K562 (cell line): ENCODE measurements around the gene MSRB2. TPM values are rescaled to one million over a fixed set of nuclear protein-coding genes. Genes with fewer than 3 reads are reported as not detected.

Source experiments
- CC2D1A ChIP-seq: fragments of 450-650 bp; IDR thresholded peaks from 2 replicates; pipeline ENCODE4 v1.6.1; 2017; ENCODE audit warnings: mild to moderate bottlenecking
- CXXC5 ChIP-seq: fragments of 250-450 bp; sonication (Bioruptor Pico); IDR thresholded peaks from 2 replicates; pipeline ENCODE4 v1.8.0; 2022; ENCODE audit warnings: inconsistent platforms, mild to moderate bottlenecking, moderate library complexity
- JUN ChIP-seq, 2 experiments: sonication (generic) in 1 of 2; formaldehyde crosslinking in 1 of 2; IDR thresholded peaks; 2 replicates each; pipeline versions ENCODE4 v1.6.1 to v1.8.0; 2012 to 2022; ENCODE audit warnings: borderline replicate concordance in 2 of 2, mild to moderate bottlenecking in 2 of 2, improper control_type of control experiment in 1 of 2, low read depth in 1 of 2, low read length in 1 of 2, missing genetic modification reagents in 1 of 2
- KDM1A ChIP-seq, 2 experiments: fragments of 450-650 bp; IDR thresholded peaks; 2 replicates each; pipeline ENCODE4 v1.6.1; 2016; ENCODE audit warnings: mild to moderate bottlenecking in 2 of 2
- MAX ChIP-seq: sonication (generic); formaldehyde crosslinking; IDR thresholded peaks from 2 replicates; pipeline ENCODE4 v1.9.0; 2022; ENCODE audit warnings: mild to moderate bottlenecking, missing genetic modification reagents
- NR2C2 ChIP-seq, 2 experiments: fragments of 200-800 bp in 1 of 2; sonication (Bioruptor generic) in 1 of 2; sonication (generic) in 1 of 2; formaldehyde crosslinking in 1 of 2; IDR thresholded peaks; 2 replicates each; pipeline versions ENCODE4 v1.6.1 to v1.8.0; 2016 to 2022; ENCODE audit warnings: mild to moderate bottlenecking in 1 of 2, missing compliant biosample characterization in 1 of 2, missing genetic modification characterization in 1 of 2, missing genetic modification reagents in 1 of 2
- NR4A1 ChIP-seq, 2 experiments: fragments of 250-450 bp in 1 of 2; fragments of 450-650 bp in 1 of 2; sonication (Bioruptor Pico) in 1 of 2; IDR thresholded peaks; 2 replicates each; pipeline versions ENCODE4 v1.4.0 to v1.6.1; 2016 to 2020; ENCODE audit warnings: mild to moderate bottlenecking in 2 of 2, missing compliant biosample characterization in 1 of 2, missing genetic modification characterization in 1 of 2, moderate library complexity in 1 of 2
- SAFB ChIP-seq: fragments of 200-400 bp; formaldehyde crosslinking; IDR thresholded peaks from 2 replicates; pipeline ENCODE4 v1.6.1; 2017; ENCODE audit warnings: low read depth, low read length, borderline replicate concordance
- TAL1 ChIP-seq: fragments of 450-650 bp; IDR thresholded peaks from 2 replicates; pipeline ENCODE4 v1.6.1; 2016; ENCODE audit warnings: mild to moderate bottlenecking
- TFE3 ChIP-seq: fragments of 450-650 bp; formaldehyde crosslinking; IDR thresholded peaks from 2 replicates; pipeline ENCODE4 v1.4.0; 2020; ENCODE audit warnings: mild to moderate bottlenecking, mixed read lengths
- TRIM28 ChIP-seq: fragments of 450-650 bp; IDR thresholded peaks from 2 replicates; pipeline ENCODE4 v1.6.1; 2017
- USF1 ChIP-seq: sonication (generic); formaldehyde crosslinking; IDR thresholded peaks from 2 replicates; pipeline ENCODE4 v1.9.0; 2022; ENCODE audit warnings: mild to moderate bottlenecking, missing genetic modification reagents
- USF2 ChIP-seq: sonication (generic); formaldehyde crosslinking; IDR thresholded peaks from 2 replicates; pipeline ENCODE4 v1.5.0; 2020; ENCODE audit warnings: missing genetic modification reagents
- ZNF184 ChIP-seq: sonication (generic); formaldehyde crosslinking; IDR thresholded peaks from 2 replicates; pipeline ENCODE4 v1.5.0; 2020; ENCODE audit warnings: missing genetic modification reagents
- ZNF592 ChIP-seq: fragments of 450-650 bp; IDR thresholded peaks from 2 replicates; pipeline ENCODE4 v1.6.1; 2017; ENCODE audit warnings: antibody characterized with exemption, mild to moderate bottlenecking
- polyA plus RNA-seq, 8 experiments: library from polyadenylated mRNA; depleted of rRNA in 4 of 8; stranded (reverse) in 5 of 8; unstranded in 3 of 8; fragments of >200 nt; fragmentation: Nextera tagmentation in 2 of 8; fragmentation: Illumina TruSeq in 1 of 8; extraction: Ambion mirVana in 2 of 8; extraction: Trizol in 1 of 8; gene quantifications; 2 replicates each; pipeline versions ENCODE4 v1.2.1 to v1.2.3, GENCODE V29; 2011 to 2014; ENCODE audit warnings: inconsistent platforms in 1 of 8, missing spikeins in 1 of 8
- total RNA-seq, 7 experiments: library from RNA; depleted of rRNA in 6 of 7; stranded (reverse); fragments of >200 nt in 6 of 7; fragmentation: Illumina TruSeq in 2 of 7; extraction: Trizol in 2 of 7; gene quantifications; 2 replicates each; pipeline versions ENCODE4 v1.2.1 to v1.2.3, GENCODE V29; 2011 to 2021; ENCODE audit warnings: low replicate concordance in 1 of 7

MSRB2 gene
- total and polyA plus RNA-seq, 9 of the 15 experiments (the other 6 are each of a cell fraction or from before 2014, with no cell fraction given) = 1.5 to 22.3 (median 5.9) TPM

- TF ChIP-seq USF1 (CRISPR knock-in tag) (0 out of 2 replicates have a peak, but pooled peaks have one; percentile 19), JUN (IDR thresholded peaks at IDR 0.05; ENCODE audit: borderline replicate concordance, low read depth, low read length) (no peak), JUN (CRISPR knock-in tag; IDR thresholded peaks at IDR 0.05; ENCODE audit: borderline replicate concordance) (no peak), TAL1 (no peak), TRIM28 (no peak), KDM1A (IDR thresholded peaks at IDR 0.05) (0 out of 4 replicates have a peak, but pooled peaks of 1 of the 2 experiments have one; percentile 1), NR4A1 (CRISPR knock-in tag; IDR thresholded peaks at IDR 0.05) (0 out of 2 replicates have a peak, but pooled peaks have one; percentile 8), NR4A1 (tag; IDR thresholded peaks at IDR 0.05) (no peak), CC2D1A (0 out of 2 replicates have a peak, but pooled peaks have one; percentile 5), SAFB (no peak), TFE3 (CRISPR knock-in tag) (peak; percentile 79), NR2C2 (CRISPR knock-in tag; IDR thresholded peaks at IDR 0.05) (no peak), NR2C2 (tag; IDR thresholded peaks at IDR 0.05) (peak; percentile 43), MAX (no peak), ZNF184 (CRISPR knock-in tag) (no peak), USF2 (CRISPR knock-in tag) (peak; percentile 75), CXXC5 (CRISPR knock-in tag) (peak; percentile 14; the same call in 1 of the 2 replicates), ZNF592 (0 out of 2 replicates have a peak, but pooled peaks have one; percentile 30)
Measured at GRCh38 chr10:23065181-23065948, 30.0 kb upstream of the MSRB2 start (continued).
